ENCODE data around the gene WNT1. TPM values are rescaled to one million over a fixed set of nuclear protein-coding genes. Genes with fewer than 3 reads are reported as not detected.

Gene WNT1
- total and polyA plus RNA-seq, 10 of the 15 experiments (the other 5 are each of a cell fraction or from before 2014, with no cell fraction given), result not detected

DNA sequence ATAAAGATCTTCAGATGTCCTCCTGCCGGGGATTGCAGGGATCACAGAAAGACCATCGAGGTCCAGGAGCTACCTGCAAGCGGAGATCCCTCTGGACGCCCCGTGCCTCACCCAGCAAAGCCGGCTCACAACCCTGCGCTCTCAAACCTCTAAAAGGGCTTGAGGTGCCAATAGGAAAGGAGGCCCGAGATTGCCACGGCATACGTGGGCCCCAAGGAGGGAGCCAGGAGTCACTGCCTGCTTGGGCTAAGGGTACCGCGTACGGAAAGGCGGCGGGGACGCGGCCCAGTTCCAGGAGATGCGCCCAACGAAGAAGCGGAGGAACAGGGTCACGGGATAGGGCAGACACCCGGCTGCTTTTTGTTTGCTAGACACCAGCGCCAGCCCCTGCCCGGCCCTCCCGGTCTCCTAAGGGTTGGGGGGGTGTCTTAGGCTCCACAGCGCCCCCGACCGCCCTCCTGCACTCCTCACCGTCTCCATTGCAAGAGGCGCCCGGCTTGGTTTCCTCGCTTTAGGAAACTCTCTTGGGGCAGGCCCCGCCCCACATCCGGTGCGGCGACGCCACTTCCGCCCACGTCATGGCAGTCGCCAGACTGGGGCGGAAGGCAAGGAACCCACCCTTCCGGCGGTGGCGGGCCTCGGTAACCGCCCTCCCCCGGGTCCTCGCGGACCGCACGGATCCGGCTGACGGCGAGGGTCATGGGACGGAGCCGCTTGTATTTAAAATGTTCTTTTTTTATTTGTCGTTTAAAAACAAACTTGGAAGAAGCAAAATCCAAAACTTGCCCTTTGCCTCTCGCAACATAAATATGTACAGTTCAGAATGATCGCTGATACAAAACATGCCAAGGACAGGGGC lies 40.4 kb downstream of the WNT1 start, which contains the start of gene PRKAG1 (continued):
- TF ChIP-seq, protein P1, sequence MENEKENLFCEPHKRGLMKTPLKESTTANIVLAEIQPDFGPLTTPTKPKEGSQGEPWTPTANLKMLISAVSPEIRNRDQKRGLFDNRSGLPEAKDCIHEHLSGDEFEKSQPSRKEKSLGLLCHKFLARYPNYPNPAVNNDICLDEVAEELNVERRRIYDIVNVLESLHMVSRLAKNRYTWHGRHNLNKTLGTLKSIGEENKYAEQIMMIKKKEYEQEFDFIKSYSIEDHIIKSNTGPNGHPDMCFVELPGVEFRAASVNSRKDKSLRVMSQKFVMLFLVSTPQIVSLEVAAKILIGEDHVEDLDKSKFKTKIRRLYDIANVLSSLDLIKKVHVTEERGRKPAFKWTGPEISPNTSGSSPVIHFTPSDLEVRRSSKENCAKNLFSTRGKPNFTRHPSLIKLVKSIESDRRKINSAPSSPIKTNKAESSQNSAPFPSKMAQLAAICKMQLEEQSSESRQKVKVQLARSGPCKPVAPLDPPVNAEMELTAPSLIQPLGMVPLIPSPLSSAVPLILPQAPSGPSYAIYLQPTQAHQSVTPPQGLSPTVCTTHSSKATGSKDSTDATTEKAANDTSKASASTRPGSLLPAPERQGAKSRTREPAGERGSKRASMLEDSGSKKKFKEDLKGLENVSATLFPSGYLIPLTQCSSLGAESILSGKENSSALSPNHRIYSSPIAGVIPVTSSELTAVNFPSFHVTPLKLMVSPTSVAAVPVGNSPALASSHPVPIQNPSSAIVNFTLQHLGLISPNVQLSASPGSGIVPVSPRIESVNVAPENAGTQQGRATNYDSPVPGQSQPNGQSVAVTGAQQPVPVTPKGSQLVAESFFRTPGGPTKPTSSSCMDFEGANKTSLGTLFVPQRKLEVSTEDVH (IDR thresholded peaks at IDR 0.05; ENCODE audit: low read depth, partially characterized antibody), result peak; percentile 75
- TF ChIP-seq, protein P2, sequence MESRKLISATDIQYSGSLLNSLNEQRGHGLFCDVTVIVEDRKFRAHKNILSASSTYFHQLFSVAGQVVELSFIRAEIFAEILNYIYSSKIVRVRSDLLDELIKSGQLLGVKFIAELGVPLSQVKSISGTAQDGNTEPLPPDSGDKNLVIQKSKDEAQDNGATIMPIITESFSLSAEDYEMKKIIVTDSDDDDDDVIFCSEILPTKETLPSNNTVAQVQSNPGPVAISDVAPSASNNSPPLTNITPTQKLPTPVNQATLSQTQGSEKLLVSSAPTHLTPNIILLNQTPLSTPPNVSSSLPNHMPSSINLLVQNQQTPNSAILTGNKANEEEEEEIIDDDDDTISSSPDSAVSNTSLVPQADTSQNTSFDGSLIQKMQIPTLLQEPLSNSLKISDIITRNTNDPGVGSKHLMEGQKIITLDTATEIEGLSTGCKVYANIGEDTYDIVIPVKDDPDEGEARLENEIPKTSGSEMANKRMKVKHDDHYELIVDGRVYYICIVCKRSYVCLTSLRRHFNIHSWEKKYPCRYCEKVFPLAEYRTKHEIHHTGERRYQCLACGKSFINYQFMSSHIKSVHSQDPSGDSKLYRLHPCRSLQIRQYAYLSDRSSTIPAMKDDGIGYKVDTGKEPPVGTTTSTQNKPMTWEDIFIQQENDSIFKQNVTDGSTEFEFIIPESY (IDR thresholded peaks at IDR 0.05), result no peak
- TF ChIP-seq ZNF217 (IDR thresholded peaks at IDR 0.05) (no peak), NRF1 (conservative IDR thresholded peaks at IDR 0.05; ENCODE audit: low read depth, low read length) (no peak), TCF12 (IDR thresholded peaks at IDR 0.05; ENCODE audit: low read depth, low read length) (peak; percentile 52; the same call in 1 of the 2 replicates), IKZF1 (conservative IDR thresholded peaks at IDR 0.05) (peak; percentile 85), DPF2 (IDR thresholded peaks at IDR 0.05) (no peak; the same call in 1 of the 2 replicates)
- TF ChIP-seq, protein P3, sequence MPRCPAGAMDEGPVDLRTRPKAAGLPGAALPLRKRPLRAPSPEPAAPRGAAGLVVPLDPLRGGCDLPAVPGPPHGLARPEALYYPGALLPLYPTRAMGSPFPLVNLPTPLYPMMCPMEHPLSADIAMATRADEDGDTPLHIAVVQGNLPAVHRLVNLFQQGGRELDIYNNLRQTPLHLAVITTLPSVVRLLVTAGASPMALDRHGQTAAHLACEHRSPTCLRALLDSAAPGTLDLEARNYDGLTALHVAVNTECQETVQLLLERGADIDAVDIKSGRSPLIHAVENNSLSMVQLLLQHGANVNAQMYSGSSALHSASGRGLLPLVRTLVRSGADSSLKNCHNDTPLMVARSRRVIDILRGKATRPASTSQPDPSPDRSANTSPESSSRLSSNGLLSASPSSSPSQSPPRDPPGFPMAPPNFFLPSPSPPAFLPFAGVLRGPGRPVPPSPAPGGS (IDR thresholded peaks at IDR 0.05; ENCODE audit: borderline replicate concordance, insufficient read depth, low read depth, low read length, poor library complexity, severe bottlenecking), result peak; percentile 74
- TF ChIP-seq, protein P4, sequence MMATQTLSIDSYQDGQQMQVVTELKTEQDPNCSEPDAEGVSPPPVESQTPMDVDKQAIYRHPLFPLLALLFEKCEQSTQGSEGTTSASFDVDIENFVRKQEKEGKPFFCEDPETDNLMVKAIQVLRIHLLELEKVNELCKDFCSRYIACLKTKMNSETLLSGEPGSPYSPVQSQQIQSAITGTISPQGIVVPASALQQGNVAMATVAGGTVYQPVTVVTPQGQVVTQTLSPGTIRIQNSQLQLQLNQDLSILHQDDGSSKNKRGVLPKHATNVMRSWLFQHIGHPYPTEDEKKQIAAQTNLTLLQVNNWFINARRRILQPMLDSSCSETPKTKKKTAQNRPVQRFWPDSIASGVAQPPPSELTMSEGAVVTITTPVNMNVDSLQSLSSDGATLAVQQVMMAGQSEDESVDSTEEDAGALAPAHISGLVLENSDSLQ (IDR thresholded peaks at IDR 0.05), result peak; percentile 58; the same call in 1 of the 2 replicates

Data from GM12878 (cell line).